GM23248 (cell line): ENCODE results near the gene NAALAD2. TPM values are rescaled to one million over a fixed set of nuclear protein-coding genes. Genes with fewer than 3 reads are reported as not detected.

Source experiments
- DNase-seq: peaks from one replicate; pipeline ENCODE4 v3.0.0-alpha.2; 2015
- H2AFZ ChIP-seq: fragments of 200-600 bp; sonication (generic); 2 replicates; pipeline ENCODE4 v1.6.1; 2016; ENCODE audit warnings: antibody characterized with exemption
- H3F3A ChIP-seq: fragments of 200-600 bp; sonication (generic); 2 replicates; pipeline ENCODE4 v1.6.1; 2016; ENCODE audit warnings: mild to moderate bottlenecking, antibody characterized with exemption, mixed run types; ENCODE audit not compliant: insufficient read depth
- H3K27ac ChIP-seq: fragments of 200-600 bp; sonication (generic); 2 replicates; pipeline ENCODE4 v1.5.1; 2016; ENCODE audit warnings: mild to moderate bottlenecking
- H3K27me3 ChIP-seq: fragments of 200-600 bp; sonication (generic); replicated peaks from 2 replicates; pipeline ENCODE4 v1.6.1; 2016; ENCODE audit warnings: mild to moderate bottlenecking; ENCODE audit not compliant: insufficient read depth
- H3K36me3 ChIP-seq: fragments of 200-600 bp; sonication (generic); 2 replicates; pipeline ENCODE4 v1.6.1; 2016; ENCODE audit warnings: low read depth, mild to moderate bottlenecking
- H3K4me1 ChIP-seq: fragments of 200-600 bp; sonication (generic); 2 replicates; pipeline ENCODE4 v1.6.1; 2016; ENCODE audit warnings: mild to moderate bottlenecking; ENCODE audit not compliant: insufficient read depth
- H3K4me2 ChIP-seq: fragments of 200-600 bp; sonication (generic); one replicate; pipeline ENCODE4 v1.6.1; 2016; ENCODE audit warnings: mild to moderate bottlenecking; ENCODE audit not compliant: unreplicated experiment
- H3K4me3 ChIP-seq: fragments of 200-600 bp; sonication (generic); 2 replicates; pipeline ENCODE4 v1.5.1; 2016; ENCODE audit warnings: mild to moderate bottlenecking
- H3K79me2 ChIP-seq: fragments of 200-600 bp; sonication (generic); 2 replicates; pipeline ENCODE4 v1.6.1; 2016; ENCODE audit warnings: mild to moderate bottlenecking; ENCODE audit not compliant: insufficient read depth
- H3K9ac ChIP-seq: fragments of 200-600 bp; sonication (generic); 2 replicates; pipeline ENCODE4 v1.6.1; 2016; ENCODE audit warnings: mild to moderate bottlenecking
- H3K9me2 ChIP-seq: fragments of 200-600 bp; sonication (generic); 2 replicates; pipeline ENCODE4 v1.6.1; 2016; ENCODE audit warnings: mixed run types, mild to moderate bottlenecking, moderate library complexity; ENCODE audit not compliant: insufficient read depth
- H3K9me3 ChIP-seq: fragments of 200-600 bp; sonication (generic); one replicate; pipeline ENCODE4 v1.6.1; 2017; ENCODE audit warnings: low read depth
- H4K20me1 ChIP-seq: fragments of 200-600 bp; sonication (generic); 2 replicates; pipeline ENCODE4 v1.6.0; 2016; ENCODE audit not compliant: insufficient read depth
- EZH2 ChIP-seq: fragments of 200-600 bp; sonication (generic); IDR thresholded peaks from 2 replicates; pipeline ENCODE4 v1.6.1; 2018; ENCODE audit warnings: antibody characterized with exemption, mild to moderate bottlenecking; ENCODE audit not compliant: insufficient read depth, poor library complexity, severe bottlenecking
- EZH2phosphoT487 ChIP-seq: fragments of 200-600 bp; sonication (generic); IDR thresholded peaks from 2 replicates; pipeline ENCODE4 v1.6.1; 2018; ENCODE audit warnings: antibody characterized with exemption, moderate library complexity, mild to moderate bottlenecking, low read depth; ENCODE audit not compliant: insufficient read depth
- WGBS, 2 experiments: methylation state at CpG; one replicate each; pipeline ENCODE4 v1.1.6; 2015 to 2017; ENCODE audit warnings: low lambda C conversion rate in 2 of 2, low coverage in 1 of 2; ENCODE audit errors: missing lambda C conversion rate in 2 of 2; 5-methylcytosine and 5-hydroxymethylcytosine counted together
- in situ Hi-C: fragments of 300-500 bp; cut with MboI; formaldehyde crosslinking; loops from 2 replicates; pipeline ENCODE4 v1.15.0; 2020
- polyA plus RNA-seq: library from polyadenylated mRNA; unstranded; fragments of >200 nt; fragmentation: Nextera tagmentation; extraction: Ambion mirVana; gene quantifications from 2 replicates; pipeline ENCODE4 v1.2.1, GENCODE V29; 2016
- small RNA-seq: library from RNA; depleted of rRNA; stranded (forward); fragments of <200 nt; gene quantifications from one replicate; pipeline ENCODE3, GENCODE V24; 2014; ENCODE audit warnings: low read depth, low replicate concordance
- total RNA-seq: library from RNA; depleted of rRNA; stranded (reverse); fragments of >200 nt; shearing (Covaris generic); gene quantifications from 2 replicates; pipeline ENCODE4 v1.2.3, GENCODE V29; 2014; rRNA removed

The NAALAD2 gene
- total and polyA plus RNA-seq, 2 experiments from 2014 or later: 0.23 to 0.76 TPM

DNA sequence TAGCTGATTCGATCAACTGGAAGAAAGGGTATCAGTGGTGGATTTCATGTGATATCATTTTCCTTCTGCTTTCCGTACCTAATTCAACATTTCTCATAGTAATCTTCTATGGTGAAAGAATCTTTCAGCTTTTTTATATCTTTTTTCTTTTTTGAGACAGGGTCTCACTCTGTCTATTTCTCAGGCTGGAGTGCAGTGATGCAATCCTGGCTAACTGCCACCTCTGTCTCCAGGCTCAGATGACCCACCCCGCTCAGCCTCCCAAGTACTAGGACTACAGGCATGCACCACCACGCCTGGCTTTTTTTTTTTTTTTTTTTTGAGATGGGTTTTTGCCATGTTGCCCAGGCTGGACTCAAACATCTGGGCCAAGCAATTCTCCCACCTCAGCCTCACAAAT, 107.0 kb downstream of the NAALAD2 start:
- no peak for DNase-seq
- no peaks in the 10 kb centered on the region for H3K36me3 ChIP-seq
- H3K79me2 ChIP-seq: no peaks in the 10 kb centered on the region
- no peaks in the 10 kb centered on the region for H3K9me3 ChIP-seq
- 36 to 48% methylated on average over 3 to 4 of the region's 4 CpGs for WGBS, 2 experiments
- H3K4me1 ChIP-seq: no peaks in the 10 kb centered on the region
- no peak overlapping the region for H2AFZ ChIP-seq
- H3K9ac ChIP-seq: no peak overlapping the region
- no peak overlapping the region for H3K4me3 ChIP-seq
- H3K27me3 ChIP-seq: peaks cover 7% of the 10 kb centered on the region
- TF ChIP-seq EZH2 (no peak), EZH2phosphoT487 (no peak)
- H4K20me1 ChIP-seq: no peaks in the 10 kb centered on the region; the same call in 1 of the 2 replicates
- H3K4me2 ChIP-seq: no peak overlapping the region
- in situ Hi-C loops: no loop called here
- H3K27ac ChIP-seq: no peak overlapping the region
- H3K9me2 ChIP-seq: no peaks in the 10 kb centered on the region
- H3F3A ChIP-seq: no peaks in the 10 kb centered on the region

Small RNA genes lying within 50 kb of the gene (small RNA-seq; reads per million reads assigned to genes)
- not detected for gene RF00275

Other genes starting within 250 kb of the NAALAD2 start
- not detected in 2 replicates for gene TRIM49D1, start 212.4 kb upstream of the NAALAD2 start, total RNA-seq
- not detected in 2 replicates for gene TRIM49D1, start 212.4 kb upstream of the NAALAD2 start, polyA plus RNA-seq
- gene TRIM49D2, start 210.6 kb upstream of the NAALAD2 start, total RNA-seq: not detected in 2 replicates
- gene TRIM49D2, start 210.6 kb upstream of the NAALAD2 start, polyA plus RNA-seq: not detected in 2 replicates
- not detected in 2 replicates for gene TRIM64, start 168.6 kb upstream of the NAALAD2 start, total RNA-seq
- gene TRIM64, start 168.6 kb upstream of the NAALAD2 start, polyA plus RNA-seq: not detected in 2 replicates
- not detected in 2 replicates for gene TRIM49C, start 103.6 kb upstream of the NAALAD2 start, total RNA-seq
- gene TRIM49C, start 103.6 kb upstream of the NAALAD2 start, polyA plus RNA-seq: not detected in 2 replicates
- not detected in 2 replicates for gene UBTFL1, start 48.7 kb upstream of the NAALAD2 start, total RNA-seq
- gene UBTFL1, start 48.7 kb upstream of the NAALAD2 start, polyA plus RNA-seq: not detected in 2 replicates
- 14.5 and 23.6 TPM in 2 replicates for gene CHORDC1, start 88.4 kb downstream of the NAALAD2 start, total RNA-seq
- gene CHORDC1, start 88.4 kb downstream of the NAALAD2 start, polyA plus RNA-seq: 35.6 and 38.2 TPM in 2 replicates